Psoas muscle (tissue), 8 donors: ENCODE measurements around the gene DCHS2. TPM values are rescaled to one million over a fixed set of nuclear protein-coding genes. Genes with fewer than 3 reads are reported as not detected.

Experiments
- ATAC-seq, 4 donors: fragments of 200-7000 bp; cut with Tn5 transposase; one replicate each; pipeline ENCODE4 v1.9.1; 2020; ENCODE audit warnings: moderate library complexity in 3 of 4, mild to moderate bottlenecking in 2 of 4
- DNase-seq, 2 donors: peaks; one replicate each; pipeline ENCODE4 v3.0.0-alpha.2; 2020
- H3K27ac ChIP-seq: fragments of 200-600 bp; one replicate; pipeline ENCODE4 v1.8.0; 2022
- H3K27me3 ChIP-seq, 3 donors: fragments of 200-600 bp in 1 of 3; one replicate each; pipeline versions ENCODE4 v1.6.1 to v1.8.0; 2013 to 2022; ENCODE audit warnings: low read length in 2 of 3, mild to moderate bottlenecking in 2 of 3, moderate library complexity in 1 of 3; ENCODE audit not compliant: insufficient read depth in 3 of 3
- H3K36me3 ChIP-seq, 2 donors: fragments of 200-600 bp in 1 of 2; one replicate each; pipeline versions ENCODE4 v1.6.1 to v1.8.0; 2013 to 2022; ENCODE audit warnings: low read depth in 1 of 2, mild to moderate bottlenecking in 1 of 2, moderate library complexity in 1 of 2; ENCODE audit not compliant: insufficient read depth in 1 of 2
- H3K4me1 ChIP-seq: fragments of 200-600 bp; one replicate; pipeline ENCODE4 v1.8.0; 2022
- H3K4me3 ChIP-seq: fragments of 200-600 bp; one replicate; pipeline ENCODE4 v1.8.0; 2022; ENCODE audit warnings: mild to moderate bottlenecking
- H3K9me3 ChIP-seq: fragments of 200-600 bp; one replicate; pipeline ENCODE4 v1.8.0; 2022
- CTCF ChIP-seq: fragments of 200-600 bp; IDR thresholded peaks from one replicate; pipeline ENCODE4 v1.8.0; 2022; ENCODE audit warnings: antibody characterized with exemption
- WGBS, 3 donors: extraction: QIAGEN DNeasy Blood & Tissue Kit; methylation state at CpG; one replicate each; pipeline versions ENCODE4 v1.1.6 to v1.1.7; 2013; 5-methylcytosine and 5-hydroxymethylcytosine counted together
- intact Hi-C, 2 donors: fragments of 100-400 bp; cut with DNase I; formaldehyde crosslinking; loops; one replicate each; pipeline versions ENCODE4 v1.11.0 to v1.14.2; 2022
- polyA plus RNA-seq, 3 donors: library from polyadenylated mRNA; stranded (reverse); fragments of 200-250 nt; gene quantifications; one replicate each; pipeline ENCODE4 v1.2.3, GENCODE V29; 2013
- total RNA-seq, 4 donors: library from RNA; stranded (reverse); fragmentation: NEBNext Ultra II Directional in 2 of 4; extraction: Animal tissue kit (Norgen Biotek cat#: 25700) in 2 of 4; gene quantifications; one replicate each; pipeline versions ENCODE4 v1.2.1 to v1.2.4, GENCODE V29; 2021 to 2023
- donor health status: healthy with polysubstance abuse.
- donor health status: DM: no; HTN: no; CAD: no; lungs with moderate emphysema.
- donor health status: Bipolar disorder and iron deficiency.
- donor health status: healthy.
- donor health status: DM: yes; HTN: yes; CAD: no.
- donor health status: DM: no; HTN: no; CAD: no.
- donor health status: DM: no; HTN: no; CAD: no.
- donor health status: DM: yes; HTN: yes; CAD: no.

Gene DCHS2
- total and polyA plus RNA-seq, 7 donors = 0.01 to 0.84 (median 0.16) TPM; not detected in 1

DNA sequence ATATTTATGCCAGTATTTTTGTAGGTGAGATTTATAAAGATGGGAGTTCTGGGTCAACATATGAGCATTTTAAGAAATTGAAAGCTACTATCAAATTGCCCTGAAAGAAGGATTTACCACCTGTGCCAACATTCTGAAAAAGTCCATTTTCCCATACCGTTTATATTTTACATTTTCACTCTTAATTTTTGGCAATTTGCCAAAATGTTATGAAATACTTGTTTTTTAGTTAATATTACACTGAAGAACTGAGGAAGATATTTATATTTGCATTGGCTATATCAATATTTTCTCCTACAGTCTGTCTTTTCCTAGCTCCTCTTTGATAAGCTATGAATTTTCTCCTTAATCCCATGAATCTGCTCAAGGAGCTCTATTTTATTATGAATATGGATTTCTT is 52.4 kb downstream of the DCHS2 start:
- TF ChIP-seq CTCF = no peak

GRCh38 chr4:154435895-154436294 is 55.7 kb downstream of the DCHS2 start:
- 64 to 65% (median 64%) methylated on average over 1 of the region's 1 CpG for WGBS, 3 donors

More for the DNA sequence above, 52.4 kb downstream of the DCHS2 start:
- ATAC-seq (no peak), DNase-seq (no peak)
- WGBS, 3 donors = 3 to 8% (median 7%) methylated on average over 1 of the region's 1 CpG
- no peaks in the 10 kb centered on the region for H3K36me3 ChIP-seq
- intact Hi-C loops = no loop called here
- no peaks in the 10 kb centered on the region for H3K27me3 ChIP-seq
- H3K4me1 ChIP-seq = no peaks in the 10 kb centered on the region
- no peak overlapping the region for H3K27ac ChIP-seq
- H3K9me3 ChIP-seq = no peaks in the 10 kb centered on the region
- no peak overlapping the region for H3K4me3 ChIP-seq

DNA sequence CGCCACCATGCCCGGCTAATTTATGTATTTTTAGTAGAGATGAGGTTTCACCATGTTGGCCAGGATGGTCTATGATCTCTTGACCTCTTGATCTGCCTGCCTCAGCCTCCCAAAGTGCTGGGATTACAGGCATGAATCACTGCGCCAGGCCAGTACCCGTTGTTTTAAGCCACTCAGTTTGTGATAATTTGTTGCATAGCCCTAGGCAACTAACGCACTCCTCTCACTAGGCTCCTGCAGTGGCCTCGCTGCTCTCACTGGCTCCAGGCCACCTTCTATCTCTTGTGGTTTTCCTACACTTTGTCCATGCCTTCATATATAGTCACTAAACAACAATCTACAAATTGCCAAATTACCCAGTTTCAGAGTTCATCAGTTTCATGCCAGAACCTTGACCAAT is 58.1 kb downstream of the DCHS2 start:
- Histone ChIP-seq H3K27me3 (no peaks in the 10 kb centered on the region), H3K4me1 (no peaks in the 10 kb centered on the region), H3K27ac (no peak overlapping the region), H3K9me3 (no peaks in the 10 kb centered on the region), H3K4me3 (no peak overlapping the region), H3K36me3 (no peaks in the 10 kb centered on the region)
- TF ChIP-seq CTCF = no peak
- WGBS, 3 donors = 88 to 92% (median 90%) methylated on average over 6 of the region's 6 CpGs
- ATAC-seq (no peak), DNase-seq (no peak)
- intact Hi-C loops = no loop called here

More at GRCh38 chr4:154435895-154436294, 55.7 kb downstream of the DCHS2 start:
- H3K9me3 ChIP-seq = no peaks in the 10 kb centered on the region
- no peak for TF ChIP-seq CTCF
- H3K4me1 ChIP-seq = no peaks in the 10 kb centered on the region
- H3K27me3 ChIP-seq = no peaks in the 10 kb centered on the region
- H3K4me3 ChIP-seq = no peak overlapping the region
- H3K36me3 ChIP-seq = no peaks in the 10 kb centered on the region
- intact Hi-C loops = no loop called here
- ATAC-seq (no peak), DNase-seq (no peak)
- no peak overlapping the region for H3K27ac ChIP-seq

GRCh38 chr4:154429176-154429575 is 62.4 kb downstream of the DCHS2 start:
- Histone ChIP-seq H3K9me3 (no peaks in the 10 kb centered on the region), H3K36me3 (no peaks in the 10 kb centered on the region), H3K27ac (no peak overlapping the region), H3K4me3 (no peak overlapping the region), H3K27me3 (peaks cover 0 to 2% (median 0%) of the 10 kb centered on the region in 3 donors), H3K4me1 (no peaks in the 10 kb centered on the region)
- no peak for DNase-seq
- intact Hi-C loops = no loop called here
- no peak for TF ChIP-seq CTCF
- ATAC-seq = no peak
- WGBS, 3 donors = 68 to 79% (median 72%) methylated on average over 5 of the region's 5 CpGs

DNA sequence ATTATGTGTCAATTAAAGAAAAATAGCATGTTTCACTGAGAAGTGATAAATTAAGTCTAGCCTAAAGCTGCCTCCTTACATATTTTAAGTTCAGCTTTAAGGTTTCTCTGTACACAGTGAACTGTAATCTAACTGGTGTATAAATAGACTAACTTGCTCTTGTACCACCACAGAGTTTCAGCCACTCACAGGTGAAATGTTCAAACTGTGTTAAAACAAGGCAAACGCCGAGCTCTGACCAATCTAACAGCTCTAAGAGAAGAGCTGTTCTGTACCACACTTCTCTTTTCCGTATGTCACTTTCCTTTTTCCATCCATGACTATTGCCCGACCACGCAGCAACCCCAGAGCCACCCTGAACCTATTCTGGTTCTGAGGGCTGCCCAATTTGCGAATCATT is 64.5 kb downstream of the DCHS2 start:
- Histone ChIP-seq H3K27me3 (peaks cover 0 to 4% (median 0%) of the 10 kb centered on the region in 3 donors), H3K27ac (no peak overlapping the region), H3K9me3 (no peaks in the 10 kb centered on the region), H3K4me1 (no peaks in the 10 kb centered on the region), H3K36me3 (no peaks in the 10 kb centered on the region), H3K4me3 (no peak overlapping the region)
- TF ChIP-seq CTCF = no peak
- no peak for ATAC-seq
- DNase-seq = no peak
- WGBS, 3 donors = 87 to 88% (median 88%) methylated on average over 6 of the region's 6 CpGs
- intact Hi-C loops = no loop called here
